NCI-H2081 treated with DMSO at 0.1 percent for 48 hours (cell line): ENCODE data around the gene MAP4.

Experiments used
- DNase-seq: peaks from one replicate; lab custom pipeline; 2025; lab: John Stamatoyannopoulos, UW

Gene MAP4

DNA sequence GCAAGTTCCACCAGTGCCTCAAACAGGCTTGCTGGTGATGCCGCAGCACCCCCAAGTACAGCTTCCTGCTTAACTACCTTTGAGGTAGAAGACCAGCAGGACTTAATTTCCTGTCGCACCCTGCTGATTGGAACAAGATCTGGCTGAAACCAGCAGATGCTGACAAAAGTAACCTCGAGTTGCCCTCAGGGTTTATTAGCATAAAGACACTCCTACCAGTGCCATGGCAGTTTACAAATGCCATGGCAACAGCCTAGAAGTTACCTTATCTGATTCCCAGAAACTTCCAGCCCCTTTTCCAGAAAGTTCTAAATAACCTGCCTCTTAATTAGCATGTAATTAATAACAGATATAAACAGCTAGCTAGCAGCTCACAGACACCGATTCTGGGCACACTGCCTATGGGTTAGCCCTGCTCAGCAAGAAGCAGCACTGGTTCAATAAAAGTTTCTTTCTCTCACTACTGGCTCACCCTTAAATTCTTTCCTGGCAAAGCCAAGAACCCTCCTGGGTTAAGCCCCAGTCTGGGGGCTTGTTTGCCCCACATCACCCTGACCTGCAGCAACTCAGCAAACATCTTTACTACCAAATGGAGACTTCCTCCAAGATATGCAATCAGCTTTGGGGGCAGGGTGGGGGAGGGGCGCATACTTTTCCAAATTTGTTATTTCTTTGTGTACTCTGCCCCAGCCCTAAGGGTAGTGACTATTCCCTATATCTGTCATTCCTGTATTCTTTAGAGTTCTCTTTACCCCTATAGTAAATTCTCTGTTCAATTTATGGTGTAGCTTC is 54.2 kb downstream of the MAP4 start:
- no peak for DNase-seq

DNA sequence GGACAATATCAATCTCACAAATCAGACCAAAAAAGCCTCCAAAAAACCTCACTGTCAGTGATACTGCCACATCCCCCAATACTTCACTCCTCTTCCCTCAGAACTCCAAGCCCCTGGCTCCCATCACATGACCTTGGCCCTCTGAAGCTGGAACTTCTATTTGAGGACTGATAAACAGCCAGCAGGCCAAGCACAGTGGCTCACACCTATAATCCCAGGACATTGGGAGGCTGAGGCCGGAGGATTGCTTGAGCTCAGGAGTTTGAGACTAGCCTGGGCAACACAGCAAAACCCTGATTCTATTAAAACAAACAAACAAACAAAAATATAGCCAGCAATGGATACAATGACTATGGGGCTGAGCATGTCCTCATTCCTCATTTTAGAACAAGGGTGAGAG is 55.2 kb downstream of the MAP4 start:
- no peak for DNase-seq

DNA sequence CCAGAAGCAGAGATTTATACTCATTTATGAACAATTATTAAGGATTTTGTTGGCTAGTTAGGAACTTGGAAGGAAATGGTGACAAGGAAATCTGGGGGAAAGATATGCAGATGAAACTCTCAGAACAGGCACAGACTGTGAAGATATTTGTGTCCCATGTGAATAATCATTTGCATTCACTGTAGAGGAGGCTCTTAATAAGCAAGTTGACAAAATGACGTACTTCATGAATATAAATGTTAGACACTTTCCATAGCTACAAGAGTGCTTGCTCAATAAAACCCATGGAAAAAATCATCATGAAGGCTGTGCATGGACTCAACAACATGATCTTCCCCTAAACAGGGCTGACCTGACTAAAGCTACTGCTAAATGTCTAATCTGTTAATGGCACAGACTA is 59.7 kb downstream of the MAP4 start:
- no peak for DNase-seq

DNA sequence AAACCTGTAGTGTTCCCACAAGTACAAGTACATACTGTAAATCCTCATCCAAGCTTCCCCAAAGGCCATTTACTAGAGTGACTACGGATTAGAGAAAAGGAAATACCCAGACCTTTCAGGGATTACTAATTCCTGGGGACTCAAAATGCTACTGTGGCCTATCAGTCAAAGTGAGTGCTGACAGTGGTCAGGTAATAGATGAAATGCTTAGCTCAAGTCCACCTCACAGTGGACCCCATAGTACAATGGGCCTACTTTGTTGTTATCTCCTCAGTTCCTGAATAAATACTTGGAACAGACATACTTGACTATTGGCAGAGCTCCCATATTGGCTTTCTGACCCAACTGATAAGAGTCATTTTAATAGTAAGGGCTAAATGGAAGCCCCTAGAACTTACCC is 61.6 kb downstream of the MAP4 start:
- no peak for DNase-seq

DNA sequence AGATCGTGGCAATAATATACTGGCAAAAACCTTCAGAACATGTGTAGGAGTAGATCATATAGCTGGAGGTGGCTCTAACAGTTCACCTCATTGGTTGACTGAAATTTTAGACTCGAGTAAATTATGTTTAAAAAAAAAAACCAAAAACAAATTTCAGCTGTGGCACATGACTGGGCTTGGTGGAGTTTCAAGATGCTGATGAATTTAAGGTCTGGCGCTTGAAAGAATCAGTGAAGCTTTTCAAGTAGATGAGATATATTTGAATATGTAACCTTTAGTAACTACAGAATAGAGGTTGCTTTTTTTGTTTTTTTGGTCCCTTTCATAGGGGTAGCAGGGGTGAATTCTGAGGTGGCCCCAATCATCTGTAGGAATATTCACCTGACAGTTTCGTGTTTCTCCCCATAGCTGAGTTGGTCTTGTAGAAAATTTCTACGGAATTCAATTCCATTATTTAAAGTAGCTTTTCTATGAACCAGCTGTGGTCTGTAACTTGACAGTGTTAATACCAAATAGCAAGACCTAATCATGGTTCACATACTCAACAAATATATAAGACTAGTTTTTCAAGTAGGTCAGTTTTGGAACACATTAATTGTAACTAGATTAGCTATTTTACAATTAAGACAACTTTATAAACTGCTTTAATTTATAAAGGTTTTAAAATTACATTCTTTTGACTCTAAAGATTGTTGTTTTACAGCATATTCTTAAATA is 65.6 kb downstream of the MAP4 start:
- no peak for DNase-seq

DNA sequence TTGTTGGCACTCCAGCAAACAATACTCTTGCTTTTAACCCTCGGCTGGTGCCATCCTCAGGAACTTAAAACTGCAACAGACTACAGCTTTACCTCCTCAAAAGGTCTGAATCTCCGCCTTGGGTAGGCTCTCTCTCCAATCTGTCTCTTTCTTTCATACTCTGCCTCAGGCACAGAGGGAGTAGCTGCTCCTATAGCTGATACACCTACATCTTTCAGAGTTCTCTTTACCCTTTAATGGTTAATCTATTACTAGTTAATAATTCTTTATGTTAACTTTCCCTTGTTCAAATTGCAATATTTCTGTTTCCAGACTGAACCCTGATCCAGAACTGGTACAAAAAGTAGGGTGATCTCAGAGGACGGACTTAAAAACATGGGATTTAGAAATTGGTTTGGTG is 66.2 kb downstream of the MAP4 start:
- DNase-seq: no peak

DNA sequence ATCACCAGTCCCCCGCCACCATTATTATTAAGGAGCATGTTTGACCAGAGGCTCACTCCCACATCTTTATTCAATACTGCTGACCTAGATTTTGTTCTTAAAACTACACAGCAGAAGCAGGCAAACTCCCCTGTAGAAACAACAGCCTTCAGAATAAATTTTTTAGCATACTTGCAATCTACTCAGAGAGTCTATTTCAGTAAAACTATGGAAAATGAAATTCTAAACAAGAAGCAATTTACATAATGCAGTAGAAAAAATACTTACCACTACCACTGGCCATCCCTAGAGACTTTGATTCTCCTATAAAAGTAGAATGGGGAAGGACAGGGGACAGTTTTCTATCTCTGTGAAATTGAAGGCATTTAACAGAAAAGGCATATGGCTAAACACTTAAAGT is 76.0 kb downstream of the MAP4 start:
- DNase-seq: no peak

DNA sequence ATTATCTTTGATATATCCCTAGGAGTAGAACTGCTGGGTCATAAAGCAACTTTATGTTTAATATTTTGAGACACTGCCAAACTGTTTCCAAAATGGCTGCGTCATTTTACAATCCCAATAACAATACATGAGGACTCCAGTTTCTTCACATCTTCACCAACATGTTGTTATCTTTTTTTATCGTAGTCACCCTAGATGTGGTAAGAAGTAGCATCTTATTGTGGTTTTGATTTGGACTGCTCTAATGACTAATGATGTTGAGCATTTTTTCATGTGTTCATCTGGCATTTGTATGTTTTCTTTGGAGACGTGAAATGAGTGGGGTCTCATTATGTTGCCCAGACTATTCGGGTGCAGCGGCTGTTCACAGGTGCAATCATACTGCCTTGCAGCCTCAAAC is 83.8 kb downstream of the MAP4 start:
- DNase-seq: no peak

DNA sequence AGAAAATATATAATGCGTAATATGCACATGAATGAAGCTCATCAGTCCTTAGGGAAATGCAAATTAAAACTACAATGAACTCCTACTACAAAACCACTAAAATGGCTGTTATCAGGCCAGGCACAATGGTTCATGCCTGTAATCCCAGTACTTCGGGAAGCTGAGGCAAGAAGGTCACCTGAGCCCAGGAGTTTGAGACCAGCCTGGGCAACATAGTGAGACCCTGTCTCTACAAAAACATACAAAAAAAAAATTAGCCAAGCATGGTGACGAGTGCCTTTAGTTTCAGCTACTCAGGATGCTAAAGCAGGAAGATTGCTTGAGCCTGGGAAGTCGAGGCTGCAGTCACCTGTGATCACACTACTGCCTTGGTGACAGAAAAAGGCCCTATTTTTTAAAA is 85.2 kb downstream of the MAP4 start:
- DNase-seq: no peak

DNA sequence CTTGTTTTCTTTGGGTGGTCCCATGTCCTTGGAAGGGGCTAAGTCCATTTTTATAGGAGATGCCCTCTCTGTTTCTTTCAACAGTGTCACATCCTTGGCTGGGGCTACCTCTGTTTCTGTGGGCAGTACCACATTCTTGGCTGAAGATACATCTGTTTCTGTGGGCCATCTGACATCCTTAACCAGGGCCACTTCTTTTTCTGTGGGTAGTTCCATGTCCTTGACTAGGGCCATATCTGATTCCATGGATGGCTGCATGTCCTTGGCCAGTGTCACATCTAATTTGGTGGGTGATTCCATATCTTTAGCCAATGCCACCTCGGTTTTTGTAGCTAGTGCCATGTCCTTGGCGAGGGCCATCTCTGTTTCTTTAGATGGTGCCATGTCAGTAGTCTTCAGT is 99.5 kb downstream of the MAP4 start:
- DNase-seq: no peak

DNA sequence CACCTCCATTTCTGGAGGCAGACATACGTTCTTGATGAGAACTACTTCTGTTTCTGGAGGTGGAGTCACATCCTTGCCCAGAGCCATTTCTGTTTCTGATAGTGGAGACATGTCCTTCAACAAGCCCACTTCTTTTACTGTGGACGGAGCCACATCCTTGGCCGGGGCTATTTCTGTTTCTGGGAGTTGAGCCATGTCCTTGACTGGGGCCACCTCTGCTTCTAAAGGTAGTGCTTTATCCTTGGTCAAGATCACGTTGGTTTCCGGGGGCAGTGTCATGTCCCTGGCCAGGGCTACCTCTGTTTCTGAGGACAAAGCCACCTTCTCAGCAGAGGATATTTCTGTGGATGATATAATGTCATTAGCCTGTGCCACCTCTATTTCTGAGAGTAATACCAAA is 100.0 kb downstream of the MAP4 start:
- no peak for DNase-seq

DNA sequence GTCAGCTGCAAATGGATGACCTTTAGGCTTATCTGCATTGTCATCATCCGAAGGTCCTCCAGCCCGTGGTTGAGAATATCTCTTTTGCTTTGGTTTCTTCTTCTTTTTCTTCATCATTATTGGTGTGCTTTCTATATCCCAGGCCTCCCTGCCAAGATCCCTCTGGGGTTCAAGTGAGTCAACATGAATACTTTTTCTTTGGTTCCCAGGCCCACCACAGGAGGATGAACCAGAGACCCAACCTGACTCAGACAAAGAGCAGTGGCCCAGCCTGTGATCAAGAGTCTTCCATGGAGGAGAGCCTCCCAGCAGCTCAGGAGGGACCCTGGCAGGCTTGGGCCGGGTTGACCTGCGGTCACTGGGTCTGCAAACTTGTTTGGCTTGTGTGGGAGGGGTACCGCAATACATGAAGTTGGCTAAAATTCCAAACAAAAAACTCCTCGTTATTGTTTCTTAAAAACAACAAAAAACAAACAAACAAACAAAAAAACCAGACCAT is 104.2 kb downstream of the MAP4 start:
- DNase-seq: no peak

DNA sequence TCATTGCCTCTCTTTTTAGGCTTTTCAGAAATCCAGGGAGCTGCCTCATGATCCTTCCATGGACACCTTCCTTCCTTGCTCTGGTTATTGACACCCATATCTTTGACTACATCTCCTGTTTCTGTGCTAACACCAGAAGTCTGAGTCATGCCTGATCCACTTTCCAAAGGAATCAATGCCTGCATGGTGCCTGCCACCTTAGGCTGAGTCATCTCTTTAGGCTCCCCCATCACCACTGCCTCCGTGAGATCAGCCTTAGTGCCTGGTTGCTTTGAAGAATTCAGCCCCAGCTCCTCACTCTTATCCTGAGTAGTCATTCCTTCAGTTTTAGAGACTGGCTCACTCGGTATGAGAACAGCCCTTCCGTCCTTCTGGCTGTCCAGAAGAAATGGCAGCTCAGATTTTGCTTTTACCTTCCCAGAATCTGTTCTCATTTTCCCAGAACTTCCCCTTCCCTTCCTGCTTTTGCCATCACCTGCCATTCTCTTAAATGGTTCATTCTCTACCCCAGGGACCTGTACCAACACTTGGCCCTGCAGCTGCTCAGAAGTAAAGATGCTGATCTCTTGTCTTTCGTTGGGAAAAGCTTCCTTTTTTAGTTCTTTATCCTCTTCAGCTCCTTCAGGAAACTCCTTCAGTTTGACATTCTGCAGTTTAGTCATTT is 105.3 kb downstream of the MAP4 start:
- DNase-seq: no peak

DNA sequence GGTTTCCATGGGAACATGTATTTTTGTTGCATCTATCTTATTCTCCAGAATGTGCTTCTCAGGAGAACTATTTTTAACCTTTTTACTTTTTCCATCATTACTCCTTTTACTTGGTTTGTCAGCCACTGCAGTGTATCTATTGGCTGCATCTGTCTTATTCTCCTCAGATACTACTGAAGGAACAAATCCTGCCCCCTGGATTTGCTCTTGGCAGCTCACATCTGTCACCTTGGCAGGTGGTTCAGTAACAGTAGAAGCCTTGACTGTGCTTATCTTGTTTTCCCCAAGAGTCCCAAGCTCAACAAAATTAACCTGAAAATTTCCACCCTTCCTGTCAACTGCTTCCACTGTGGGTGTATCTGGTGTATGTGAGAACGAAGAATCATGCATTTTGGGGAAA is 106.0 kb downstream of the MAP4 start:
- DNase-seq: no peak

DNA sequence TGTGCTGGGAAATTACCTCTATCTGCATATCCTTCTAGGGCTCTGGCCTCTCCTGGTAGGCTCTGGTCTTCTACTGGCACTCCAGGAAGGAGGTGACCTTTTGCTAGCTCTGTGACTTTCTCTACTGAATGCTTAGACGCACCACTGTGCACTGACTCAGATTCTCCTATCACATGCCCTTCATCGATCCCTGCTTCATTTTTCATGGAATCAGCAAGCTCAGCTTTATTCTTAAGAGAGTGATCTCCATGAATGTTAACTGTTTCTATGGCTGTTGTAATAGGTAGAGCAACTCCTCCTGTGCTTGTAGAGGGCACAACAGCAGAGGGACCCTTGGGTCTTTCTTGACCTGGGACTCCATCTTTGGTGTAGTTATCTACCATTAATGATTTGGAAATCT is 106.6 kb downstream of the MAP4 start:
- no peak for DNase-seq

DNA sequence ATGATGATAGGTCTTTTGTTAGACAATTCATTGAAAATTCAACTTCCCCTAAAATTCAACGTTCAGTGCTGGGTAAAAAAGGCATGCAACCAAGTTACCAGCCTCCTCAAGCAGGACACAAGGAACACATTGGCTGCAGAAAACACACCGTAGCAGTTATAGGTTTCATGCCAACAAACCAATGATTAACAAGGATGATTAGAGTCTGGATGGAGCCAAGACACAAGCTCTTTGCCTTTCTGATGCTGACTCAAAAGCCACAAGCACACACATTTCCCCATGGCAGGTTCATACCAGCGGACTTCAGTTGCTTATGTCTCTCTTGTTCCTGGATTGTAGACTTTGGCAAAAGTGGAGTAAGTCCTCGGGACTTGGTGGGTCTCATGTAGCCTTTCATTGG is 107.5 kb downstream of the MAP4 start:
- no peak for DNase-seq

DNA sequence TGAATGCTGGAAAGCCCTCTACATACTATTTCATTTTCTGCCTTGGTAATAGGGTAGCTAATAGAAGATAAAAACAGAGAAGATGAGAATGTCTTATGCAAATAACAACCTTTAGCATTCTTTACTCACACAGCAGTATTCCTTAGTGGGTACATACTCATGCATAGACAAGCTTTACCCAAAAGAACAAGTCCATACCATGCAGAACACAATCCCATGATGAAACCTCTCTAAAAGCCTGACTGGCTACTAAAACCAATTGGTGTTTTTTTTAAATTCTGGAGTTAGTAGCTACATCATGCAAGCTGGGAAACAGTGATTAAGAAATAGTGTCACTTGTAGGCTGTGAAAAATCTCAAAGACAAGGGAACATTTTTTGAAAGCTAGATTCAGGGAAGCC is 108.4 kb downstream of the MAP4 start:
- DNase-seq: no peak

DNA sequence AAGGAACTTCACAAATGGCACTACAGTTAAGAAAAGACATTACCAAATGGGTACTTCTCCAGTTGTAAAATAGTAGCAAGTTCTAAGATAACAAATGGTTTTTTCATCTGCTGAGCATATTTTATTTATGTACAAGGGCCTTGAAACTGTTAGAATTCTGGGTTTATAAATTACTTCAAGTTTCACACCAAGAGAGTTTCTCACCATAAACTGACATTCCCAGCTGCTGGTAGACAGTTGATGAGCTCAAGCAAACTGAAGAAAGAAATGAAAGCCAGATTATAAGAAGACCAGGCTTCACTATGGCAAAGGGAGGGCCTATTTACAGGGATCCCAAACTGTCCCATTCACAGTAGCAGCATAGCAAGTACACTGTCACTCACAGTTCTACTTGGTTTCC is 113.5 kb downstream of the MAP4 start:
- DNase-seq: no peak

DNA sequence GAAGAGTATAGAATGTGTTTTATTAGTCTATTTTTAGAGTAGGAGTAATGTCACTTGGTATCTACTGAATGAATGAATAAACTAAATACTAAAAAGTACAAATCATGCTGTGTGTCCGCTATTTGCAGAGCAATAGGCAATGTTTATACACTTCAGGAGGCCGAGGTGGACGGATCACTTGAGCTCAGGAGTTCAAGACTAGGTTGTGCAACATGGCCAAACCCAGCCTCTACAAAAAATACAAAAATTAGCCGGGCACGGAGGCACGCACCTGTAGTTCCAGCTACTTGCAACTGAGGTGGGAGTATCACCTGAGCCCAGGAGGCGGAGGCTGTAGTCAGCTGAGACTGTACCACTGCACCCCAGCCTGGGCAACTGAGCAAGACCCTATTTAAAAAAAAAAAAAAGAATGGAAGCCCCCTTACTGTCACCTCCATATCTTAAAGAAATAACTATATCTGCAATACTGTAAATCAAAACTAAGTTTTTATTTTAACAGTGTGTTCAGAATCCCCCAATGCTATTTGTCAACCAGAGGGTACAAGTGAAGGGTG is 114.9 kb downstream of the MAP4 start:
- no peak for DNase-seq

DNA sequence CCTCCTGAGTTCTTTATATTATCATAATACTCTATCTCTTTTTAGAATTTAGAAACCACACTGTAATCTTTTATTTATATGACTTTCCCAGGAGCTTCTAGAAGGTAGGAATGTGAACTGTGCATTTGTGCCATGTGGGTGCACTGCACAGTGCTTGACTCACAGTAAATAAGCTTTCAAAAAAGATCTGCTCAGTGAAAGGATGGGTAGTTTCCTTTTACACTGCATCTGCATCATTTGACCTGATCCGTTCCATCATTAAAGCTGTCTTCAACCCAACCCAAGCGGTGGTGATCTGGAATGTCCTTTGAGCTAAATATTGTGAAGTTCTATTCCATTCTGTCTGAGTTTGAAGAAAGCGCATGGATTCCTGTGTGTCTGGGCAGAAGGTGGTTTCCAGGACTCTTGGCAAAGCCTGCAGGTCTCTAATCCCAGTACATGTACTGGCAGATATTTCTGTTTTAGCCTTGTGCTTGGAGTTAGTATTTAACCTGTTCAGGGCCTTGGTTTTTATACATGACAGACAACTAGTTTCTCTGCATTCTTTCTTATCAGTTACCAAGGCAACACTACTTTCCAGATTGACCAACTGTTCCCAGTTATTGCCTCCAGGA is 116.6 kb downstream of the MAP4 start:
- DNase-seq: no peak

DNA sequence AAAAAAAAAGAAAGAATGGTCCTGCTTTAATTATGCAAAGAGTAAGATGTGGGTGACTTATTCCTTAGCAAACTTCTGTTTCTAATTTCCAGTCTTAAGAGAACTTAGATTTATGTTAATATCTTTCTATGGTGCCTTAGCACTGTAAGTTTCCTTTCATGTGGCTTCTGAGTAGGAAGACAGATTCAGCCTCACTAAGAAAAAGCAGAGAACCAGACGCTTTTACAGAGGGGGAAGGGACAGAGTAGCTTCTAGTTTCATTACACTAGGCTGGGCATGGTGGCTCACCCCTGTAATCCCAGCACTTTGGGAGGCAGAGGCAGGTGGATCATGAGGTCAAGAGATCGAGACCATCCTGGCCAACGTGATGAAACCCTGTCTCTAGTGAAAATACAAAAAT is 118.3 kb downstream of the MAP4 start:
- DNase-seq: no peak

DNA sequence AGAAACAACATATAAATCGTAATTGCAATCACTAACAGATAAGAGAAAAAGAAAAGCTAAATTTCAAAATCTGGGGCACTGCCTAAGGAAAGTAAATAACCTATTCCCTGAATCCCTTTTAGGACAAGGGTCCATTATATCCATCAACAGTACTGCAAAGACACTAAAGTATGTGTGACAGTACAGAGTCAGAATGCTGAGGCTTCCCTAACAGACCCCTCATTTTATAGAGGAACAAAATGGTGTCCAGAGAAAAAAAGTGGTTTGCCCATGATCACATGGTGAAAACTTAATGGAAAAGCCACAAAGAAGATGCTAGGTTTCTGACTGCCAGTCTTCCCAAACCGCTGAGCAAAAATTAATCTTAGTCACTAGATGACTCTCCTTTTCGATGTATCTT is 119.5 kb downstream of the MAP4 start:
- no peak for DNase-seq
